ENCODE results near the gene ATP2A3.

DNA sequence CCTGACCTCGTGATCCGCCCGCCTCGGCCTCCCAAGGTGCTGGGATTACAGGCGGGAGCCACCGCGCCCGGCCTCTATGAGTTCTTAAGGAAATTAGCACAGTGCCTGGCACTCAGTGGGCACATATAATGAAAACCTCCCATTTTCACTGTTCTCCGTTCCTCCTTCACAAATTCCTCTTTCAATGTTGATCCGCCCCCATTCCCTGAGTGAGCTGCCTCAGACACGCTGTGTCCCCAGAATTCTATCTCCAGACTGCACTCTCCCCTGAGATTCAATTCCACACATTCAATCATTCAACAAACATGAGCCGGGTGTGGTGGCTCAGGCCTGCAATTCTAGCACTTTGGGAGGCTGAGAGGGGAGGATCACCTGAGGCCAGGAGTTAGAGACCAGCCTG, 55.0 kb downstream of the ATP2A3 start:
- TF ChIP-seq, protein P1, sequence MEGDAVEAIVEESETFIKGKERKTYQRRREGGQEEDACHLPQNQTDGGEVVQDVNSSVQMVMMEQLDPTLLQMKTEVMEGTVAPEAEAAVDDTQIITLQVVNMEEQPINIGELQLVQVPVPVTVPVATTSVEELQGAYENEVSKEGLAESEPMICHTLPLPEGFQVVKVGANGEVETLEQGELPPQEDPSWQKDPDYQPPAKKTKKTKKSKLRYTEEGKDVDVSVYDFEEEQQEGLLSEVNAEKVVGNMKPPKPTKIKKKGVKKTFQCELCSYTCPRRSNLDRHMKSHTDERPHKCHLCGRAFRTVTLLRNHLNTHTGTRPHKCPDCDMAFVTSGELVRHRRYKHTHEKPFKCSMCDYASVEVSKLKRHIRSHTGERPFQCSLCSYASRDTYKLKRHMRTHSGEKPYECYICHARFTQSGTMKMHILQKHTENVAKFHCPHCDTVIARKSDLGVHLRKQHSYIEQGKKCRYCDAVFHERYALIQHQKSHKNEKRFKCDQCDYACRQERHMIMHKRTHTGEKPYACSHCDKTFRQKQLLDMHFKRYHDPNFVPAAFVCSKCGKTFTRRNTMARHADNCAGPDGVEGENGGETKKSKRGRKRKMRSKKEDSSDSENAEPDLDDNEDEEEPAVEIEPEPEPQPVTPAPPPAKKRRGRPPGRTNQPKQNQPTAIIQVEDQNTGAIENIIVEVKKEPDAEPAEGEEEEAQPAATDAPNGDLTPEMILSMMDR (IDR thresholded peaks at IDR 0.05): no peak
- TF ChIP-seq POLR2A (IDR thresholded peaks at IDR 0.05) (no peak), POLR2AphosphoS5 (IDR thresholded peaks at IDR 0.05) (no peak)

All from prostate gland (tissue), 2 donors.